Neuronal stem cell (in vitro differentiated cells): ENCODE results near the gene C1RL.

ENCODE experiments used
- DNase-seq: peaks from one replicate; pipeline ENCODE4 v3.0.0-alpha.2; 2013; ENCODE audit warnings: low spot score
- H2AFZ ChIP-seq: one replicate; pipeline ENCODE4 v1.6.1; 2013; ENCODE audit warnings: mild to moderate bottlenecking, low read length, inconsistent platforms
- H2AK5ac ChIP-seq: 2 replicates; pipeline ENCODE4 v1.6.1; 2013; ENCODE audit warnings: low read depth, mild to moderate bottlenecking, inconsistent platforms, low read length, moderate library complexity, mixed read lengths
- H2BK120ac ChIP-seq: 2 replicates; pipeline ENCODE4 v1.6.1; 2013; ENCODE audit warnings: low read depth, mild to moderate bottlenecking, inconsistent platforms, low read length, moderate library complexity, mixed read lengths
- H2BK12ac ChIP-seq: one replicate; pipeline ENCODE4 v1.6.1; 2013; ENCODE audit warnings: low read length, inconsistent platforms
- H2BK15ac ChIP-seq: 2 replicates; pipeline ENCODE4 v1.6.1; 2013; ENCODE audit warnings: mild to moderate bottlenecking, low read length, inconsistent platforms, mixed read lengths
- H2BK5ac ChIP-seq: one replicate; pipeline ENCODE4 v1.6.1; 2013; ENCODE audit warnings: inconsistent platforms, mild to moderate bottlenecking, low read length, moderate library complexity
- H3K14ac ChIP-seq: one replicate; pipeline ENCODE4 v1.6.1; 2013; ENCODE audit warnings: low read length, inconsistent platforms
- H3K18ac ChIP-seq: 2 replicates; pipeline ENCODE4 v1.6.1; 2013; ENCODE audit warnings: low read length, inconsistent platforms
- H3K23ac ChIP-seq: 2 replicates; pipeline ENCODE4 v1.6.1; 2013; ENCODE audit warnings: low read depth, mild to moderate bottlenecking, mixed read lengths, low read length, inconsistent platforms; ENCODE audit not compliant: poor library complexity
- H3K27ac ChIP-seq: replicated peaks from 3 replicates; pipeline ENCODE4 v1.5.1; 2013; ENCODE audit warnings: low read length, inconsistent platforms
- H3K27me3 ChIP-seq, 3 experiments: 2 replicates each; pipeline ENCODE4 v1.6.1; 2013; ENCODE audit warnings: low read length in 3 of 3, mild to moderate bottlenecking in 2 of 3, inconsistent platforms in 1 of 3, low read depth in 1 of 3, mixed read lengths in 1 of 3, moderate library complexity in 1 of 3; ENCODE audit not compliant: control insufficient read depth in 3 of 3, insufficient read depth in 3 of 3
- H3K36me3 ChIP-seq, 2 donors: replicated peaks in 1 of 2; 2 replicates each; pipeline ENCODE4 v1.6.1; 2013; ENCODE audit warnings: low read length in 2 of 2; ENCODE audit not compliant: control insufficient read depth in 2 of 2, insufficient read depth in 2 of 2
- H3K4ac ChIP-seq: 2 replicates; pipeline ENCODE4 v1.6.1; 2013; ENCODE audit warnings: inconsistent platforms, mild to moderate bottlenecking, low read length, moderate library complexity
- H3K4me1 ChIP-seq, 2 donors: 1 replicate in 1 of 2; 2 replicates in 1 of 2; pipeline ENCODE4 v1.6.1; 2013; ENCODE audit warnings: low read length in 2 of 2, low read depth in 1 of 2; ENCODE audit not compliant: control insufficient read depth in 2 of 2, insufficient read depth in 1 of 2
- H3K4me2 ChIP-seq: one replicate; pipeline ENCODE4 v1.6.1; 2013; ENCODE audit warnings: mild to moderate bottlenecking, low read length, inconsistent platforms; ENCODE audit not compliant: insufficient read depth, poor library complexity, severe bottlenecking
- H3K4me3 ChIP-seq, 2 donors: 2 replicates each; pipeline ENCODE4 v1.5.1; 2013; ENCODE audit warnings: low read length in 2 of 2, mild to moderate bottlenecking in 2 of 2, inconsistent platforms in 1 of 2, moderate library complexity in 1 of 2
- H3K79me1 ChIP-seq: one replicate; pipeline ENCODE4 v1.6.1; 2013; ENCODE audit warnings: low read depth, mild to moderate bottlenecking, inconsistent platforms, low read length, moderate library complexity
- H3K9ac ChIP-seq: one replicate; pipeline ENCODE4 v1.6.1; 2013; ENCODE audit warnings: mild to moderate bottlenecking, low read depth, low read length, inconsistent platforms; ENCODE audit not compliant: poor library complexity
- H3K9me3 ChIP-seq, 2 donors: replicated peaks in 1 of 2; 2 replicates each; pipeline versions ENCODE3 to v1.6.1; 2013; ENCODE audit warnings: low read length in 2 of 2, mild to moderate bottlenecking in 2 of 2, inconsistent platforms in 1 of 2, low read depth in 1 of 2, mixed read lengths in 1 of 2, moderate library complexity in 1 of 2; ENCODE audit not compliant: control insufficient read depth in 2 of 2, insufficient read depth in 1 of 2
- H4K8ac ChIP-seq: one replicate; pipeline ENCODE4 v1.6.1; 2013; ENCODE audit warnings: low read depth, mild to moderate bottlenecking, inconsistent platforms, low read length, moderate library complexity
- H4K91ac ChIP-seq: one replicate; pipeline ENCODE4 v1.6.1; 2013; ENCODE audit warnings: low read length, low read depth, mild to moderate bottlenecking, inconsistent platforms; ENCODE audit not compliant: poor library complexity
- WGBS, 2 donors: extraction: QIAGEN DNeasy Blood & Tissue Kit; methylation state at CpG; one replicate each; pipeline ENCODE4 v1.1.7; 2013; ENCODE audit warnings: missing lambda C conversion rate in 2 of 2, mixed read lengths in 1 of 2; ENCODE audit not compliant: insufficient read length in 2 of 2, insufficient replicate concordance in 1 of 2; ENCODE audit errors: extremely low coverage in 2 of 2; 5-methylcytosine and 5-hydroxymethylcytosine counted together

The C1RL gene

DNA sequence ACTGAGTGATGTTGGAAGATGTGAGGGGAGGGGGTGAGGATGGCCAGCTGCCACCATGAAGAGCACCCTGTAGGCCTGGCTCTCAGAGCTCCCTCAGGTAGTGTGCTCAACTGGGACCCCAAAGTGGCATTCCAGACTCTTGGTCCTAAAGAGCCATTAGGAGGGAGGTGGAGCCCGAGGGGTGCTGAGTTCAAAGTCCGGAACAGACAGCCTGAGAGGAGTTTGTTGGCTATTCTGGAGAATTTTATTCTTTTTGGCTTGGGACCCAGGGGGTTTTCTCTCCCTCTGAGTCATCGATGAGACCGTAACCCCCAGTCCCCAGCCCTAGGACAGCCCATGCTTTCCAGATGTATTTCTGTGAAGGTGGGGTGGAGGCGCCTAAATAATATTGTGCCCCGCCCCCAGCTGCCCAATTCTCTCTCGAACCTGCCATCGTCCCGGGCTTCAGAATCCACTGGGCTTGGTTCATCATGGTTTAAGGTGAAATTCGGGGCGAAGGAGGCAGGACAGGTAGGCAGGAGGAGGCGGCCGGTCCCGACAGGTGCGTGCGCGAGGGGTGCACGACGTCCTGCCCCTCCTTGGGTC lies 20.4 kb upstream of the C1RL start:
- Histone ChIP-seq H2AK5ac (peak overlapping the region; percentile 69), H3K9me3 (no peaks in the 10 kb centered on the region), H2BK5ac (no peak overlapping the region), H3K27ac (no peak overlapping the region), H2AFZ (peak overlapping the region; percentile 98), H2BK15ac (peak overlapping the region; percentile 81), H3K4me2 (peak overlapping the region; percentile 100), H2BK12ac (no peak overlapping the region), H3K4me1 (peaks cover 9 to 20% of the 10 kb centered on the region in 2 donors), H2BK120ac (no peak overlapping the region), H3K18ac (peak overlapping the region; percentile 87), H3K36me3 (peaks cover 2 to 14% of the 10 kb centered on the region in 2 donors), H3K4ac (no peak overlapping the region), H4K8ac (no peak overlapping the region), H3K4me3 (peak overlapping the region; percentile 84 to 89), H3K23ac (peak overlapping the region; percentile 90), H4K91ac (peak overlapping the region; percentile 74), H3K14ac (peak overlapping the region; percentile 39), H3K9ac (peak overlapping the region; percentile 93), H3K79me1 (no peaks in the 10 kb centered on the region), H3K27me3 (peaks cover 0 to 20% (median 0%) of the 10 kb centered on the region in 3 experiments)
- no CpG with 5 or more reads among the region's 19 CpGs for WGBS, 2 donors
- DNase-seq: no peak

DNA sequence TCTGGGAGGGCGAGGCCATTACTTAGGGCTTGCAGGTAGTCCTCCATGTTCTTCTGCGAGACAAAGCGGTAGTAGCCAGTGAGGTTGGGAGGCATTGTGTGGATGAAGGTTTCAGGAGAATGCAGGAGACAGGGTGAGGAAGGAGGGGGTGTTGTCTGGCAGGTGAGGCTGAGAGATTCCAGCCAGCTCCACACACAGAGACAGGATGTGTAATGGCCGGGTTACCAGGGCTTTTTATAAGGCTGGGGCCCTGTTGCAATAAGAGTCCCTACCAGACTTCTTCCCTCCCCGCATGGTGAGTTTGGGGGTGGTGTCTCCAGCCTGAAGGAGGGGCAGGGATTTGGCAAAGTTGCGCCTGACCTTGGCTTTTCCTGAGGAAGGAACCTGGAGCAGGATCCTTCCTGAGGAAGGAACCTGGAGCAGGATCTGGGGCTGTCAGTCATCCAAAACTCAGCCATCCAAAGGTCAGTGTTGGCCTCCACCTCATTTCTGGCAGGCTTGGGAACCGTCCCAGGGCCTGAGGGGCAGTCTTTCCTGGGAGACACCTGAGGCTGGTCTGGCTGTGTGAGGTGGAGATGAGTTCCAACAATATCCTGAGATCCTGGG lies 19.8 kb upstream of the C1RL start, which contains the start of gene RBP5:
RBP5 (minus strand) TSS at position 209 of the 606 bp plus-strand sequence; CDS start at position 95, 114 bp downstream.
- Histone ChIP-seq H3K9me3 (no peaks in the 10 kb centered on the region), H3K27me3 (peaks cover 0 to 20% (median 0%) of the 10 kb centered on the region in 3 experiments), H3K4ac (peak within 1 kb of the TSS; percentile 43), H2BK15ac (peak within 1 kb of the TSS; percentile 81), H3K23ac (peak within 1 kb of the TSS; percentile 94), H4K91ac (peak within 1 kb of the TSS; percentile 74), H3K18ac (peak within 1 kb of the TSS; percentile 87), H4K8ac (no peak within 1 kb of the TSS), H3K27ac (no peak within 1 kb of the TSS), H2AFZ (peak within 1 kb of the TSS; percentile 98), H2BK120ac (no peak within 1 kb of the TSS), H3K4me2 (peak within 1 kb of the TSS; percentile 100), H3K9ac (peak within 1 kb of the TSS; percentile 93), H2BK12ac (no peak within 1 kb of the TSS), H3K36me3 (peaks cover 0 to 9% of the 10 kb centered on the region in 2 donors), H2AK5ac (peak within 1 kb of the TSS; percentile 69), H3K4me3 (peak within 1 kb of the TSS; percentile 84 to 89), H3K4me1 (peaks cover 9 to 20% of the 10 kb centered on the region in 2 donors), H3K79me1 (no peaks in the 10 kb centered on the region), H2BK5ac (no peak within 1 kb of the TSS), H3K14ac (peak within 1 kb of the TSS; percentile 39)
- WGBS, 2 donors: no CpG with 5 or more reads among the region's 7 CpGs
- no peak for DNase-seq

DNA sequence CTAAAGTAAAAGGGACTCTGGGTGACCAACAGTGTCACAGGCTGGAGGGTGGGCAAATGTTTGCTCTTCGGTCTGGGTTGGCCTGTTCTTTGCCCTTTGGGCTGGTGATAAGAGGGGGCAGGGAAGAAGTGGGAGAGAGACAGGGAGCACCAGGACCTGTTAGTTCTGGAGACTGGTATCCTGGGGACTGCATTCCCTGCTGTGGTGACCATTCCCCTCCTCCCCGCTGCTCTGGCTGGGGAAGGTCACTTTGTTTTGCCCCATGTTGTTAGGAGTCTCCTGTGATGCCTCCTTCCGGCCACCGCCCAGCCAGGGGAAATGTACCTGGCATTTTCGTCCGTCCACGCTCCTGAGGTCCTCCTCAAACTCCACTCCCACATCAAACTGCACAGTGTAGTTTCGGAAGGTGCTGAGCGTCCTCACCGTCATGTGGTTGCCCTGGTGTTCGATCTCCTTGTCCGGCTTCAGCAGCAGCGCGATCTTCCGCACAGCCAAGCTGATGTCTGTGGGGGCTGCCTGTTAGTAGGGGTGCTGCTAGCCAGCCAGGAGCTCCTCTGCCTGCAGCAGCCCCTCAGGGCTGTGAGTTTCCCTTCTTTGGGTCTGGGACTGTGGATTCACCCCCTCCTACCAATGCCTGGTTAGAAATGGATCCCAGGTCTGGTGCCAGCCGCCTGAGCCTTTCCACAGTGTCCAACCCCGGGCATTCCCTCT lies 19.1 kb upstream of the C1RL start:
- H4K91ac ChIP-seq: no peak overlapping the region
- no peak overlapping the region for H3K14ac ChIP-seq
- H2AK5ac ChIP-seq: peak overlapping the region; percentile 69
- no CpG with 5 or more reads among the region's 17 CpGs for WGBS, 2 donors
- no peak overlapping the region for H2BK12ac ChIP-seq
- peaks cover 0 to 20% (median 0%) of the 10 kb centered on the region in 3 experiments for H3K27me3 ChIP-seq
- H2AFZ ChIP-seq: no peak overlapping the region
- peak overlapping the region; percentile 94 for H3K23ac ChIP-seq
- H3K27ac ChIP-seq: no peak overlapping the region
- no peak overlapping the region for H3K4me2 ChIP-seq
- no peaks in the 10 kb centered on the region for H3K9me3 ChIP-seq
- peak overlapping the region; percentile 41 for H3K18ac ChIP-seq
- no peak for DNase-seq
- no peaks in the 10 kb centered on the region for H3K79me1 ChIP-seq
- H3K4me3 ChIP-seq: no peak overlapping the region
- H3K4me1 ChIP-seq: peaks cover 9 to 20% of the 10 kb centered on the region in 2 donors
- peak overlapping the region; percentile 70 for H2BK15ac ChIP-seq
- H3K9ac ChIP-seq: no peak overlapping the region
- peaks cover 0 to 3% of the 10 kb centered on the region in 2 donors for H3K36me3 ChIP-seq
- peak overlapping the region; percentile 43 for H3K4ac ChIP-seq
- no peak overlapping the region for H4K8ac ChIP-seq
- no peak overlapping the region for H2BK5ac ChIP-seq
- H2BK120ac ChIP-seq: no peak overlapping the region
